Tibial artery (tissue), 4 donors: ENCODE measurements around the gene LEO1.

Experiments
- DNase-seq, 2 donors: peaks; one replicate each; pipeline ENCODE4 v3.0.0-alpha.2; 2019
- H3K27ac ChIP-seq, 2 donors: fragments of 200-600 bp; sonication (generic) in 1 of 2; 1 replicate in 1 of 2; 2 replicates in 1 of 2; pipeline ENCODE4 v1.5.1; 2018 to 2019; ENCODE audit warnings: mild to moderate bottlenecking in 1 of 2
- H3K27me3 ChIP-seq, 2 donors: fragments of 200-600 bp; sonication (generic) in 1 of 2; one replicate each; pipeline versions ENCODE4 v1.5.1 to v1.6.0; 2016 to 2019
- H3K36me3 ChIP-seq, 3 donors: fragments of 200-600 bp; sonication (generic) in 2 of 3; one replicate each; pipeline ENCODE4 v1.5.1; 2016 to 2019; ENCODE audit warnings: mild to moderate bottlenecking in 2 of 3
- H3K4me1 ChIP-seq, 4 donors: fragments of 200-600 bp; sonication (generic) in 2 of 4; 1 replicate in 3 of 4; 2 replicates in 1 of 4; pipeline ENCODE4 v1.5.1; 2016 to 2019
- H3K4me3 ChIP-seq, 2 donors: fragments of 200-600 bp; sonication (generic) in 1 of 2; 1 replicate in 1 of 2; 2 replicates in 1 of 2; pipeline ENCODE4 v1.5.1; 2018 to 2019; ENCODE audit warnings: mild to moderate bottlenecking in 2 of 2
- H3K9me3 ChIP-seq, 3 donors: fragments of 200-600 bp; sonication (generic) in 1 of 3; one replicate each; pipeline ENCODE4 v1.5.1; 2016 to 2019
- intact Hi-C: fragments of 100-400 bp; cut with DNase I; formaldehyde crosslinking; loops from one replicate; pipeline ENCODE4 v1.15.0; 2023; ENCODE audit warnings: low total_unique reads
- TF ChIP-seq, protein P1 (sequence below), 2 experiments: fragments of 200-600 bp in 1 of 2; fragments of 450-650 bp in 1 of 2; IDR thresholded peaks; one replicate each; pipeline ENCODE4 v1.5.1; 2017 to 2019; ENCODE audit warnings: antibody characterized with exemption in 2 of 2, mild to moderate bottlenecking in 1 of 2, moderate library complexity in 1 of 2

Gene LEO1

GRCh38 chr15:51966192-51966591 is 5.4 kb downstream of the LEO1 start:
- Histone ChIP-seq H3K4me3 (no peak overlapping the region), H3K27me3 (no peaks in the 10 kb centered on the region), H3K36me3 (peaks cover 11 to 19% (median 12%) of the 10 kb centered on the region in 3 donors), H3K9me3 (peaks cover 0 to 9% (median 0%) of the 10 kb centered on the region in 3 donors), H3K4me1 (peaks cover 0 to 11% (median 8%) of the 10 kb centered on the region in 4 donors), H3K27ac (no peak overlapping the region)
- no peak for DNase-seq
- intact Hi-C loops = no loop called here
- TF ChIP-seq, protein P1, sequence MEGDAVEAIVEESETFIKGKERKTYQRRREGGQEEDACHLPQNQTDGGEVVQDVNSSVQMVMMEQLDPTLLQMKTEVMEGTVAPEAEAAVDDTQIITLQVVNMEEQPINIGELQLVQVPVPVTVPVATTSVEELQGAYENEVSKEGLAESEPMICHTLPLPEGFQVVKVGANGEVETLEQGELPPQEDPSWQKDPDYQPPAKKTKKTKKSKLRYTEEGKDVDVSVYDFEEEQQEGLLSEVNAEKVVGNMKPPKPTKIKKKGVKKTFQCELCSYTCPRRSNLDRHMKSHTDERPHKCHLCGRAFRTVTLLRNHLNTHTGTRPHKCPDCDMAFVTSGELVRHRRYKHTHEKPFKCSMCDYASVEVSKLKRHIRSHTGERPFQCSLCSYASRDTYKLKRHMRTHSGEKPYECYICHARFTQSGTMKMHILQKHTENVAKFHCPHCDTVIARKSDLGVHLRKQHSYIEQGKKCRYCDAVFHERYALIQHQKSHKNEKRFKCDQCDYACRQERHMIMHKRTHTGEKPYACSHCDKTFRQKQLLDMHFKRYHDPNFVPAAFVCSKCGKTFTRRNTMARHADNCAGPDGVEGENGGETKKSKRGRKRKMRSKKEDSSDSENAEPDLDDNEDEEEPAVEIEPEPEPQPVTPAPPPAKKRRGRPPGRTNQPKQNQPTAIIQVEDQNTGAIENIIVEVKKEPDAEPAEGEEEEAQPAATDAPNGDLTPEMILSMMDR (IDR thresholded peaks at IDR 0.05) = no peak

GRCh38 chr15:51965691-51966090 is 5.9 kb downstream of the LEO1 start:
- intact Hi-C loops = no loop called here
- TF ChIP-seq, protein P1 (IDR thresholded peaks at IDR 0.05) = no peak

DNA sequence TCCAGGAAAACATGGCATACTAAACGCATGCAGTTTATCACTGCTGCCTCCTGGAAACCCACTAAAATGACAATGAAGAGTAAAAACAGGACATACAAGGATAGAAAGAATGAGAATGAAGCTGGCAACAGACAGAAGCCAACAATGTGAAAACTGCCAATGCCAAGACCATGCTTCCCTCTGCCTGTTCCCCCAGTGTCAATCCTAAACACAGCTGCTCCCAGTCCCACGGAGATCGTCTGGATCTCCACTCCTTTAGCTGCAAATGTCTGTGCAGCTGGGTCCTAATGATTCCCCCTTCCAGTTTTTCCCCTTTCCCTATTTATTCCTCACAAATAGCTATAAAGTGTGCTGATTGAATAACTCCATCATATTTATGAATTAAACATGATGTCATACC is 16.1 kb downstream of the LEO1 start:
- intact Hi-C loops = loop anchor here (10.0 kb wide), 1 partner anchor 189 kb away; no protein-coding TSS in a partner anchor
- no peak for DNase-seq
- Histone ChIP-seq H3K4me1 (no peaks in the 10 kb centered on the region), H3K36me3 (peaks cover 22 to 86% (median 49%) of the 10 kb centered on the region in 3 donors), H3K9me3 (no peaks in the 10 kb centered on the region), H3K27me3 (no peaks in the 10 kb centered on the region), H3K4me3 (no peak overlapping the region), H3K27ac (no peak overlapping the region)
- TF ChIP-seq, protein P1 (IDR thresholded peaks at IDR 0.05) = no peak

More at GRCh38 chr15:51965691-51966090, 5.9 kb downstream of the LEO1 start:
- peaks cover 0 to 9% (median 0%) of the 10 kb centered on the region in 3 donors for H3K9me3 ChIP-seq
- no peaks in the 10 kb centered on the region for H3K27me3 ChIP-seq
- H3K4me3 ChIP-seq = no peak overlapping the region
- DNase-seq = no peak
- peaks cover 0 to 7% (median 4%) of the 10 kb centered on the region in 4 donors for H3K4me1 ChIP-seq
- peaks cover 11 to 24% (median 17%) of the 10 kb centered on the region in 3 donors for H3K36me3 ChIP-seq
- no peak overlapping the region for H3K27ac ChIP-seq

GRCh38 chr15:51952805-51953204 is 18.8 kb downstream of the LEO1 start:
- Histone ChIP-seq H3K27ac (no peak overlapping the region), H3K9me3 (no peaks in the 10 kb centered on the region), H3K4me1 (no peaks in the 10 kb centered on the region), H3K36me3 (peaks cover 39 to 89% (median 66%) of the 10 kb centered on the region in 3 donors), H3K27me3 (no peaks in the 10 kb centered on the region), H3K4me3 (no peak overlapping the region)
- intact Hi-C loops = loop anchor here (10.0 kb wide), 1 partner anchor 192 kb away; no protein-coding TSS in a partner anchor
- TF ChIP-seq, protein P1 (IDR thresholded peaks at IDR 0.05) = no peak
- DNase-seq = no peak

DNA sequence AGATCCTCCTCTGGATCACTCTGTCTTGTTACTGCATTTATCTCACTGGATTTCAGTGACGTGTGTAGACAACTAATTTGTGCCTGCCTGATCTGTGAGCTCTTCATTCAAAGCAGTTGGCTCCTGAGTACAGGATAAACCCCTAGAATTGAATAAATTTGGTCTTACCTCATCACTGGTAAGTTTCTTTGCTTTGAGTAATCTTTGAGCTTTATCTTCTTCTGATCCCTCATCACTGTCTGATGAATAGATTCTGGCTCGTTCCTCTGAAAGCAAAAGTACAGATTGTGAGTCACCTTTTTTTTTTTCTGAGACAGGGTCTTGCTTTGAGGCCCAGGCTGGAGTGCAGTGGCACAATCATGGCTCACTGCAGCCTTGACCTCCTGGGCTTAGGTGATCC is 24.5 kb downstream of the LEO1 start:
- TF ChIP-seq, protein P1 (IDR thresholded peaks at IDR 0.05) = no peak
- no peak overlapping the region for H3K4me3 ChIP-seq
- H3K4me1 ChIP-seq = no peaks in the 10 kb centered on the region
- peaks cover 46 to 85% (median 68%) of the 10 kb centered on the region in 3 donors for H3K36me3 ChIP-seq
- no peak overlapping the region for H3K27ac ChIP-seq
- intact Hi-C loops = no loop called here
- no peaks in the 10 kb centered on the region for H3K27me3 ChIP-seq
- no peak for DNase-seq
- H3K9me3 ChIP-seq = no peaks in the 10 kb centered on the region

DNA sequence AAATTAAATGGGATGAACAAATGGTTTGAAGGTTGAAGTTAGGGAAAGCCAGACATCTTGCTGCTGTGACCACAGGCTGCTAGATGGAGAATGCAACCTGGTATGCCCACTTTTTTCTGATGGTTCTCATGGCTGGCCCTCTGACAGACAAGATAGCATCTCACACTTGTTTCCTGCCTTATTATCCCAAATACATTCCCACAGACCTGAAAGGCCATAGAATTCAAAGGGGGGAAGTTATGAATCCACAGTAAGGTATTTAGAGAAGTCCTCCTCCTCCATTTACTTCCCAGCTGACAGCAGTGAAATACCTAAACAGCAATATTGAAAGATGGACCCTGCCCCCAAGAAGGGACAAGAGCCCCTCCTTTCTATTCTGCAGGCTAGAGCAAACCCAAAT is 32.4 kb downstream of the LEO1 start:
- H3K36me3 ChIP-seq = peaks cover 0 to 41% (median 27%) of the 10 kb centered on the region in 3 donors
- no peaks in the 10 kb centered on the region for H3K4me1 ChIP-seq
- intact Hi-C loops = no loop called here
- DNase-seq = no peak
- TF ChIP-seq, protein P1 (IDR thresholded peaks at IDR 0.05) = no peak
- H3K27me3 ChIP-seq = no peaks in the 10 kb centered on the region
- H3K9me3 ChIP-seq = no peaks in the 10 kb centered on the region
- no peak overlapping the region for H3K27ac ChIP-seq
- H3K4me3 ChIP-seq = no peak overlapping the region
